HFFc6 (cell line): ENCODE results near the gene DOP1B. TPM values are rescaled to one million over a fixed set of nuclear protein-coding genes. Genes with fewer than 3 reads are reported as not detected.
"Not testable (repeated sequence)": the region's sequence is repeated elsewhere in the genome, so short reads cannot be mapped to it uniquely, and the experiment has no call there.

ENCODE experiments used
- DNase-seq: peaks from one replicate; pipeline ENCODE4 v3.0.0-alpha.2; 2018
- H3K27ac Mint-ChIP-seq: 2 replicates; pipeline ENCODE4 v1.8.0; 2020; ENCODE audit warnings: mild to moderate bottlenecking, mixed read lengths
- H3K27me3 Mint-ChIP-seq: 2 replicates; pipeline ENCODE4 v1.8.0; 2021; ENCODE audit warnings: mild to moderate bottlenecking, moderate library complexity, mixed read lengths; ENCODE audit not compliant: insufficient read depth
- H3K36me3 Mint-ChIP-seq: 2 replicates; pipeline ENCODE4 v1.8.0; 2021; ENCODE audit warnings: low read depth, mixed read lengths
- H3K4me1 Mint-ChIP-seq: 2 replicates; pipeline ENCODE4 v1.8.0; 2020; ENCODE audit warnings: low read depth, mixed read lengths
- H3K4me3 Mint-ChIP-seq: 2 replicates; pipeline ENCODE4 v1.8.0; 2020; ENCODE audit warnings: mild to moderate bottlenecking, moderate library complexity, mixed read lengths
- H3K9me3 Mint-ChIP-seq: 2 replicates; pipeline ENCODE4 v1.8.0; 2020; ENCODE audit warnings: mild to moderate bottlenecking, mixed read lengths
- CTCF ChIP-seq: fragments of 200-600 bp; sonication (generic); IDR thresholded peaks from 2 replicates; pipeline ENCODE4 v1.5.0; 2021; ENCODE audit warnings: antibody characterized with exemption, mild to moderate bottlenecking
- total RNA-seq, 6 experiments: library from RNA; stranded (reverse); fragmentation: NEBNext Ultra II Directional; extraction: Animal tissue kit (Norgen Biotek cat#: 25700); gene quantifications; 2 replicates in 1 of 6; 3 replicates in 5 of 6; pipeline ENCODE4 v1.2.3, GENCODE V29; 2021

DOP1B gene
- total RNA-seq, 6 experiments from 2014 or later = 13.2 to 19.4 (median 15.3) TPM

- Mint-ChIP-seq H3K9me3 (no peaks in the 10 kb centered on the region), H3K27me3 (peaks cover 5% of the 10 kb centered on the region; the same call in 1 of the 2 replicates), H3K36me3 (no peaks in the 10 kb centered on the region), H3K27ac (no peak overlapping the region), H3K4me3 (no peak overlapping the region), H3K4me1 (peaks cover 28% of the 10 kb centered on the region)
- DNase-seq = no peak
- TF ChIP-seq CTCF = no peak
Observed at GRCh38 chr21:36126208-36126565, 30.4 kb upstream of the DOP1B start.

GRCh38 chr21:36126621-36127110 is 30.0 kb upstream of the DOP1B start:
- H3K9me3 Mint-ChIP-seq = no peaks in the 10 kb centered on the region
- H3K27me3 Mint-ChIP-seq = peaks cover 5% of the 10 kb centered on the region; the same call in 1 of the 2 replicates
- H3K27ac Mint-ChIP-seq = no peak overlapping the region
- H3K4me3 Mint-ChIP-seq = no peak overlapping the region
- no peaks in the 10 kb centered on the region for H3K36me3 Mint-ChIP-seq
- no peak for DNase-seq
- peaks cover 28% of the 10 kb centered on the region for H3K4me1 Mint-ChIP-seq
- no peak for TF ChIP-seq CTCF

DNA sequence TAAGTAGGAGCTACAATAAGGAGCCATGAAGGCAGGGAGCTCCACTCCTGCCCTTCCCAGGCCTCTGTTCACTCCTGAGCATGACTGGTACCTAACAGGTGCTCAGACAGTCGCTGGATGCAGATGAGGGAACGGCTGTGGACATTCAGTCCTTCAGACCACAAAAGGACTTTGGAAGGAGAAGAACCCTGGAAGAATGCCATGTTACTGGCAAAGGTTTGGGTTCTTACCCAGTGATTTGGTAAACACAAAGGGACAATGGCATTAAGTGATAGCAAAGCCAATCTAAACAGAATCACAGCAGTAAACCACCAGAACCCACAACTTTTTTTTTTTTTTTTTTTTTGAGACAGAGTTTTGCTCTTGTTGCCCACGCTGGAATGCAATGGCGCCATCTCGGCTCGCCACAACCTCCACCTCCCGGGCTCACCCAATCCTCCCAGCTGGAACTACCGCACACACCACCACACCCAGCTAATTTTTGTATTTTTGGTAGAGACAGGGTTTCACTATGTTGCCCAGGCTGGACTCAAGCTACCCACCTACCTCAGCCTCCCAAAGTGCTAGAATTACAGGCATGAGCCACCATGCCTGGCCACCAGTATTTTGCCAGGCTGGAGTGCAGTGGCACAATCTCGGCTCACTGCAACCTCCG is 29.2 kb upstream of the DOP1B start:
- H3K27me3 Mint-ChIP-seq = peaks cover 5% of the 10 kb centered on the region; the same call in 1 of the 2 replicates
- peaks cover 34% of the 10 kb centered on the region for H3K4me1 Mint-ChIP-seq
- H3K4me3 Mint-ChIP-seq = no peak overlapping the region
- no peaks in the 10 kb centered on the region for H3K36me3 Mint-ChIP-seq
- no peak overlapping the region for H3K27ac Mint-ChIP-seq
- H3K9me3 Mint-ChIP-seq = no peaks in the 10 kb centered on the region
- TF ChIP-seq CTCF = no peak
- no peak for DNase-seq

GRCh38 chr21:36127977-36128376 is 28.6 kb upstream of the DOP1B start:
- no peak overlapping the region for H3K27ac Mint-ChIP-seq

GRCh38 chr21:36129219-36129618 is 27.4 kb upstream of the DOP1B start:
- Mint-ChIP-seq H3K36me3 (no peaks in the 10 kb centered on the region), H3K4me1 (peaks cover 40% of the 10 kb centered on the region), H3K27ac (no peak overlapping the region; the same call in 1 of the 2 replicates), H3K4me3 (peak overlapping the region; percentile 34), H3K27me3 (peaks cover 5% of the 10 kb centered on the region; the same call in 1 of the 2 replicates), H3K9me3 (no peaks in the 10 kb centered on the region)
- no peak for DNase-seq
- TF ChIP-seq CTCF = no peak

More at GRCh38 chr21:36127977-36128376, 28.6 kb upstream of the DOP1B start:
- peaks cover 34% of the 10 kb centered on the region for H3K4me1 Mint-ChIP-seq
- no peak overlapping the region for H3K4me3 Mint-ChIP-seq
- H3K9me3 Mint-ChIP-seq = no peaks in the 10 kb centered on the region
- 0 out of 2 replicates have a peak, but pooled peaks have one; percentile 19 for TF ChIP-seq CTCF
- H3K36me3 Mint-ChIP-seq = no peaks in the 10 kb centered on the region
- DNase-seq = no peak
- H3K27me3 Mint-ChIP-seq = peaks cover 5% of the 10 kb centered on the region; the same call in 1 of the 2 replicates

DNA sequence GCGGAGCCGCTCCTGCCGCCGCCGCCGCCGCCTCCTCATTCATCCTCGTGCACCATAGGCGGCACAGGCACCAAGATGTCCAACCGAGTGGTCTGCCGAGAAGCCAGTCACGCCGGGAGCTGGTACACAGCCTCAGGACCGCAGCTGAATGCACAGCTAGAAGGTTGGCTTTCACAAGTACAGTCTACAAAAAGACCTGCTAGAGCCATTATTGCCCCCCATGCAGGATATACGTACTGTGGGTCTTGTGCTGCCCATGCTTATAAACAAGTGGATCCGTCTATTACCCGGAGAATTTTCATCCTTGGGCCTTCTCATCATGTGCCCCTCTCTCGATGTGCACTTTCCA is 26.2 kb upstream of the DOP1B start:
- peak overlapping the region; percentile 73 for H3K27ac Mint-ChIP-seq
- DNase-seq, H3K27me3 Mint-ChIP-seq, H3K36me3 Mint-ChIP-seq, H3K9me3 Mint-ChIP-seq: not testable (repeated sequence)
- peaks cover 43% of the 10 kb centered on the region for H3K4me1 Mint-ChIP-seq
- H3K4me3 Mint-ChIP-seq = peak overlapping the region; percentile 85

DNA sequence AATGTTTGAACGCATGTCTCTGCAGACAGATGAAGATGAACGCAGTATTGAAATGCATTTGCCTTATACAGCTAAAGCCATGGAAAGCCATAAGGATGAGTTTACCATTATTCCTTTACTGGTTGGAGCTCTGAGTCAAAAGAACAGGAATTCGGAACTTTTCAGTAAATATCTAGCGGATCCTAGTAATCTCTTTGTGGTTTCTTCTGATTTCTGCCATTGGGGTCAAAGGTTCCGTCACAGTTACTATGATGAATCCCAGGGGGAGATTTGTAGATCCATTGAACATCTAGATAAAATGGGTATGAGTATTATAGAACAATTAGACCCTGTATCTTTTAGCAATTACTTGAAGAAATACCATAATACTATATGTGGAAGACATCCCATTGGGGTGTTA is 25.8 kb upstream of the DOP1B start:
- H3K36me3 Mint-ChIP-seq, H3K27me3 Mint-ChIP-seq, H3K9me3 Mint-ChIP-seq, DNase-seq: not testable (repeated sequence)
- H3K4me1 Mint-ChIP-seq = peaks cover 39% of the 10 kb centered on the region
- peak overlapping the region; percentile 85 for H3K4me3 Mint-ChIP-seq
- H3K27ac Mint-ChIP-seq = peak overlapping the region; percentile 73
